ENCODE results near the gene RAMACL. TPM values are rescaled to one million over a fixed set of nuclear protein-coding genes. Genes with fewer than 3 reads are reported as not detected.

Gene RAMACL
- total RNA-seq, 1 experiment from 2014 or later: 3.6 TPM

GRCh38 chr6:166604328-166604727 lies 17.9 kb upstream of the RAMACL start:
- Histone ChIP-seq H4K20me1 (ENCODE audit: insufficient read depth, low read depth, low read length) (no peaks in the 10 kb centered on the region), H3K27ac (ENCODE audit: low read length) (no peak overlapping the region), H3K4me2 (ENCODE audit: low read depth, low read length, poor library complexity, severe bottlenecking) (no peak overlapping the region)

DNA sequence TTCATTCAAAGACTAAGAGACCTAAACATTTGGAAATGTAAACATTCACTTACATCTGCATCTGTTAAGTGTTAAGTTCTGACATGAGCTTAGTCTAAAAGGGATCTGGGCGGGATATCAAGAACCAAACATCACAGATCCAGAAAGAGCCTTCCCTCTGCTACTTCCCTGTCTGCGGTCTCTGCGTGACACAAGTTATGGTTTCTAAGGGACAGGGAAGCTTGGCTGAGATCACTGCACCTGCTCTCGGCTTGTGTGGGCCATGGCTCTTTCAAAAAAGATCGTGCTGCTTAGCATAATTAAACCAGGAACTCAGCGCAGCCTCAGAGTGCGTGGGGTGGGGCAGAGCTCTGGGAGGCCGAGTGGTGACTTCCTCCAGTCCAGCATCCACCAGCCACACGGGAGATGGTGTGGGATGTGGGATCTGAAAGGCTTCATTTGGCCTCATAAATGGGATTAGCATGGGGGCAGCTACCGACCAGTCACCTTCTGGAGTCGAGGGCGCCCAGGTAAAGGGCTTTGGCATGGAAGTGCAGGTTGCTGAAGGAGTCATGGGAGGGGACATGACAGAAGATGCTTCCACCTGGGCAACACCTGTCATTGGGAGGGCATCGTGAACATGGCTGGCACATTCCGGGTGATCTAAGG lies 16.7 kb upstream of the RAMACL start:
- Histone ChIP-seq H3K4me1 (ENCODE audit: low read length) (peaks cover 46% of the 10 kb centered on the region), H3K4me2 (ENCODE audit: low read depth, low read length, poor library complexity, severe bottlenecking) (no peak overlapping the region), H3K4me3 (ENCODE audit: low read length) (no peak overlapping the region), H3K36me3 (ENCODE audit: insufficient read depth, low read length) (no peaks in the 10 kb centered on the region), H3K79me2 (ENCODE audit: low read length) (no peaks in the 10 kb centered on the region), H3K27ac (ENCODE audit: low read length) (no peak overlapping the region), H3K9me3 (ENCODE audit: low read length) (no peaks in the 10 kb centered on the region), H4K20me1 (ENCODE audit: insufficient read depth, low read depth, low read length) (no peaks in the 10 kb centered on the region), H2AFZ (ENCODE audit: low read length) (no peak overlapping the region), H3K27me3 (ENCODE audit: low read length) (no peaks in the 10 kb centered on the region), H3K9ac (ENCODE audit: low read length) (no peak overlapping the region), H3K9me2 (replicated peaks; ENCODE audit: insufficient read depth, low read length) (no peaks in the 10 kb centered on the region)
- no peak for DNase-seq

More at GRCh38 chr6:166604328-166604727, 17.9 kb upstream of the RAMACL start:
- H3K4me1 ChIP-seq (ENCODE audit: low read length): peaks cover 37% of the 10 kb centered on the region
- H3K9ac ChIP-seq (ENCODE audit: low read length): no peak overlapping the region
- H3K9me3 ChIP-seq (ENCODE audit: low read length): no peaks in the 10 kb centered on the region
- H3K79me2 ChIP-seq (ENCODE audit: low read length): no peaks in the 10 kb centered on the region
- no peak overlapping the region for H3K4me3 ChIP-seq (ENCODE audit: low read length)
- no peak overlapping the region for H2AFZ ChIP-seq (ENCODE audit: low read length)
- H3K9me2 ChIP-seq (replicated peaks; ENCODE audit: insufficient read depth, low read length): no peaks in the 10 kb centered on the region
- H3K27me3 ChIP-seq (ENCODE audit: low read length): no peaks in the 10 kb centered on the region
- no peak for DNase-seq
- H3K36me3 ChIP-seq (ENCODE audit: insufficient read depth, low read length): no peaks in the 10 kb centered on the region

DNA sequence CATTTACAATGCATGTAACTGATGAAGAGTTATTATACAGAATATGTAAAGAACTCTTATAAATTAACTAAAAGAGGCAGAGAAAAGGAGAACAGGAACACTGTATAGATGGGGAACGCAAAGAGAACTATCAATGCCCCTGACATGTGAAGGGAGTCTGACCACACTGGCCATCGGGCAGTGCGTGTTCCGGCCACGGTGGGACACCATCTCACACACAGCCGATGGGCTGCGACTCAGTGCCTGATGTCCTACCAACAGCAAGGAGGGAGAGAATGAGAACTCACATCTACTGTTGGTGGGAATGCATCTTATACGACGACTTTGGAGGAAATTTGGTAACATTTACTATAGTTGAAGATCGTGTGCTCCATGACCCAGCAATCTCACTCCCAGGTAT lies 15.5 kb upstream of the RAMACL start:
- H3K4me1 ChIP-seq (ENCODE audit: low read length): peaks cover 58% of the 10 kb centered on the region
- H4K20me1 ChIP-seq (ENCODE audit: insufficient read depth, low read depth, low read length): no peaks in the 10 kb centered on the region
- H3K9me2 ChIP-seq (replicated peaks; ENCODE audit: insufficient read depth, low read length): no peaks in the 10 kb centered on the region
- no peaks in the 10 kb centered on the region for H3K9me3 ChIP-seq (ENCODE audit: low read length)
- H3K4me2 ChIP-seq (ENCODE audit: low read depth, low read length, poor library complexity, severe bottlenecking): no peak overlapping the region
- H3K36me3 ChIP-seq (ENCODE audit: insufficient read depth, low read length): no peaks in the 10 kb centered on the region
- H3K9ac ChIP-seq (ENCODE audit: low read length): no peak overlapping the region
- H3K27me3 ChIP-seq (ENCODE audit: low read length): no peaks in the 10 kb centered on the region
- no peaks in the 10 kb centered on the region for H3K79me2 ChIP-seq (ENCODE audit: low read length)
- no peak overlapping the region for H3K27ac ChIP-seq (ENCODE audit: low read length)
- H2AFZ ChIP-seq (ENCODE audit: low read length): no peak overlapping the region
- no peak overlapping the region for H3K4me3 ChIP-seq (ENCODE audit: low read length)
- DNase-seq: no peak

DNA sequence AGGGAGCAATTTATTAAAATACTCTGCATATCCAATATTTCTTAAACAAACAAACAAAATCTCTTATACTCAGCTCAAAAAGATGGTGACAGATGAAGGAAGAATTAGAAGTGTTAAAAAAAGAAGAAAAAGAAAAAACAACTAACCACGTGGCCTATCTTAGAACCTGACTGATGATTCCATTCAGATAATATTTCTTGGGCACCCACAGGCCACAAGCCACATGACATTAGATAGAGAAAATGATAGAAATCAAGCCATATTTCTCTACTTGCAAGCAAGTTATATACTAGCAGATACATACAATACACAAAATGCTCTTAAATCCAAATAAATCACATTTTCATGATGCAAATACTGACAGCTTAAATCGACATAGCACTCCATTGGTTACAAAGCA lies 14.5 kb upstream of the RAMACL start:
- H3K79me2 ChIP-seq (ENCODE audit: low read length): no peaks in the 10 kb centered on the region
- no peaks in the 10 kb centered on the region for H3K9me2 ChIP-seq (replicated peaks; ENCODE audit: insufficient read depth, low read length)
- H2AFZ ChIP-seq (ENCODE audit: low read length): no peak overlapping the region
- no peaks in the 10 kb centered on the region for H3K36me3 ChIP-seq (ENCODE audit: insufficient read depth, low read length)
- no peaks in the 10 kb centered on the region for H4K20me1 ChIP-seq (ENCODE audit: insufficient read depth, low read depth, low read length)
- H3K27me3 ChIP-seq (ENCODE audit: low read length): no peaks in the 10 kb centered on the region
- H3K4me2 ChIP-seq (ENCODE audit: low read depth, low read length, poor library complexity, severe bottlenecking): no peak overlapping the region
- H3K9me3 ChIP-seq (ENCODE audit: low read length): no peaks in the 10 kb centered on the region
- no peak overlapping the region for H3K9ac ChIP-seq (ENCODE audit: low read length)
- peaks cover 64% of the 10 kb centered on the region for H3K4me1 ChIP-seq (ENCODE audit: low read length)
- DNase-seq: no peak
- no peak overlapping the region for H3K27ac ChIP-seq (ENCODE audit: low read length)
- no peak overlapping the region for H3K4me3 ChIP-seq (ENCODE audit: low read length)

DNA sequence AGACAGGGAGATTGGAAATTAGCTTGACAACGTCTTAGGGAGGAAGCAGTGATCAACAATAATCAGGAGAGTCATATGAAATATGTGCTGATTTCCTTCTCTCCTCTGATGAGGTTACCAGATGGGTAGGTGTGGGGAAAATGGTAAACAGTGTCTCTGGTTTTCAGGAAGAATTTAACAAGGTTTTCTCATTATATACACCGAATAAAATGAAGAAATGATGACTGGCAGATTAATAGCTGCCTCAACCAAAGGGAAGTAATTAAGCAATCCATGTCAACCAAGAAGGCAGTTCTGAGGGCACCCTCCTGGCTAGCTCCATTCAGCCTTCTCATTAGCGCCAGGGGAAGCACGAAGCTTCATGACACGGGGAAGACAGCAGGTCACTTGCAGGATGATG lies 12.7 kb upstream of the RAMACL start:
- no peaks in the 10 kb centered on the region for H3K27me3 ChIP-seq (ENCODE audit: low read length)
- H3K4me2 ChIP-seq (ENCODE audit: low read depth, low read length, poor library complexity, severe bottlenecking): no peak overlapping the region

GRCh38 chr6:166598441-166599138 lies 12.1 kb upstream of the RAMACL start:
- Histone ChIP-seq H4K20me1 (ENCODE audit: insufficient read depth, low read depth, low read length) (no peaks in the 10 kb centered on the region), H3K27me3 (ENCODE audit: low read length) (no peaks in the 10 kb centered on the region), H3K4me3 (ENCODE audit: low read length) (no peak overlapping the region), H3K9me3 (ENCODE audit: low read length) (no peaks in the 10 kb centered on the region), H3K4me2 (ENCODE audit: low read depth, low read length, poor library complexity, severe bottlenecking) (peak overlapping the region; percentile 51), H3K27ac (ENCODE audit: low read length) (peak overlapping the region; percentile 41; the same call in 1 of the 2 replicates), H3K79me2 (ENCODE audit: low read length) (no peaks in the 10 kb centered on the region), H3K4me1 (ENCODE audit: low read length) (peaks cover 53% of the 10 kb centered on the region), H3K9ac (ENCODE audit: low read length) (no peak overlapping the region), H3K36me3 (ENCODE audit: insufficient read depth, low read length) (no peaks in the 10 kb centered on the region), H3K9me2 (replicated peaks; ENCODE audit: insufficient read depth, low read length) (no peaks in the 10 kb centered on the region), H2AFZ (ENCODE audit: low read length) (no peak overlapping the region)
- no peak for DNase-seq

More for the DNA sequence above, 12.7 kb upstream of the RAMACL start:
- Histone ChIP-seq H4K20me1 (ENCODE audit: insufficient read depth, low read depth, low read length) (no peaks in the 10 kb centered on the region), H3K9me2 (replicated peaks; ENCODE audit: insufficient read depth, low read length) (no peaks in the 10 kb centered on the region), H3K4me3 (ENCODE audit: low read length) (no peak overlapping the region), H3K27ac (ENCODE audit: low read length) (0 out of 2 replicates have a peak overlapping the region, but pooled peaks have one; percentile 6), H3K9ac (ENCODE audit: low read length) (no peak overlapping the region), H3K4me1 (ENCODE audit: low read length) (peaks cover 53% of the 10 kb centered on the region), H2AFZ (ENCODE audit: low read length) (no peak overlapping the region), H3K36me3 (ENCODE audit: insufficient read depth, low read length) (no peaks in the 10 kb centered on the region), H3K79me2 (ENCODE audit: low read length) (no peaks in the 10 kb centered on the region), H3K9me3 (ENCODE audit: low read length) (no peaks in the 10 kb centered on the region)
- no peak for DNase-seq

DNA sequence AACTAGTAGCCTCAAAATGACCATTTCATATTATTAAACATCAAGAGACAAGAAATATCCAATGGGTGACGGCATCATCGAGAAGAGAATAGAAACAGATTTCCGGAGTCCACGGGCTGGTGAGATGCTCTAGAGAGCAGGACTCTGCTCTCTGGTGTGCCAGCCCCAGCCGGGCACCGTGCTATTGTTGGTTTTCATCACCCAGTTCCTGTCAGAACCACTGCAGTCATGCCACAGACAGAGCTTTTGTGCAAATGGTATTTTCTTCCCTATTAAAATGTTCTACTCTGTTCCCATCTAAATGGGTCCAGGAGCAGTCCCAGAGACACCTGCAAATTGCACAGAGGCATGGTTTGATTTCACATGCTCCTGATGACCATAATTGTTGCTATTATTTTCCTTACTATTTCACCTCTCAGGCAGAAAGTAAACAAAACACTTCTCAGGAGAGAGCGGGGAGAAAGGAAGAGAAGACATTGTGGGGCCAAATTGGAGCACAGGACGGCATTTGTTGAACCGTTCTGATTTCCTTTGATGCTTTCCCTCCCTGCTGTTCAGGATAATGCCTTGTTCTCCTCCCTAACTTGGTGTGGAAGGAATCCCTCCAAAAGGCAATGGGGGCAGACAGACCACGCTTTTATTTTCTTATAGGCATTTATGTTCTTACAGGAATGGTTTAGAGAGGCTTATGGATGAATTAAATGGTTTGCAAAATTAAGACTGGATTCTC lies 11.4 kb upstream of the RAMACL start:
- no peak for DNase-seq
- Histone ChIP-seq H3K9me2 (replicated peaks; ENCODE audit: insufficient read depth, low read length) (no peaks in the 10 kb centered on the region), H3K27me3 (ENCODE audit: low read length) (no peaks in the 10 kb centered on the region), H3K36me3 (ENCODE audit: insufficient read depth, low read length) (no peaks in the 10 kb centered on the region), H3K27ac (ENCODE audit: low read length) (peak overlapping the region; percentile 41; the same call in 1 of the 2 replicates), H3K4me2 (ENCODE audit: low read depth, low read length, poor library complexity, severe bottlenecking) (peak overlapping the region; percentile 51), H3K9me3 (ENCODE audit: low read length) (no peaks in the 10 kb centered on the region), H4K20me1 (ENCODE audit: insufficient read depth, low read depth, low read length) (no peaks in the 10 kb centered on the region), H3K79me2 (ENCODE audit: low read length) (no peaks in the 10 kb centered on the region), H3K4me1 (ENCODE audit: low read length) (peaks cover 55% of the 10 kb centered on the region), H3K9ac (ENCODE audit: low read length) (peak overlapping the region; percentile 19; the same call in 1 of the 2 replicates), H3K4me3 (ENCODE audit: low read length) (peak overlapping the region; percentile 10; the same call in 1 of the 2 replicates), H2AFZ (ENCODE audit: low read length) (no peak overlapping the region)

Data from Karpas-422 (cell line).